SK-N-SH (cell line): ENCODE results near the gene PHF23.

ENCODE experiments used
- EP300 ChIP-seq, 2 experiments: IDR thresholded peaks; 2 replicates each; pipeline versions ENCODE4 v1.4.0 to v1.6.1; 2012; ENCODE audit warnings: borderline replicate concordance in 1 of 2, low read depth in 1 of 2, low read length in 1 of 2
- FOXM1 ChIP-seq: IDR thresholded peaks from 2 replicates; pipeline ENCODE4 v1.4.0; 2012; ENCODE audit warnings: low read depth, mild to moderate bottlenecking
- JUND ChIP-seq: IDR thresholded peaks from 2 replicates; pipeline ENCODE4 v1.4.0; 2012
- MXI1 ChIP-seq: IDR thresholded peaks from 2 replicates; pipeline ENCODE4 v1.6.1; 2012; ENCODE audit warnings: mild to moderate bottlenecking, low read depth, low read length, improper control_type of control experiment
- POLR2AphosphoS5 ChIP-seq: IDR thresholded peaks from 2 replicates; pipeline ENCODE4 v1.6.1; 2012; ENCODE audit warnings: low read depth, low read length
- RAD21 ChIP-seq: IDR thresholded peaks from 2 replicates; pipeline ENCODE4 v1.6.1; 2012; ENCODE audit warnings: mild to moderate bottlenecking, low read length
- RCOR1 ChIP-seq: fragments of 150-350 bp; IDR thresholded peaks from 2 replicates; pipeline ENCODE4 v1.6.1; 2017; ENCODE audit warnings: antibody characterized with exemption, low read length
- TAF1 ChIP-seq: IDR thresholded peaks from 2 replicates; pipeline ENCODE4 v1.6.1; 2012; ENCODE audit warnings: low read depth, mild to moderate bottlenecking, low read length, moderate library complexity, borderline replicate concordance
- TF ChIP-seq, protein P1 (sequence below): IDR thresholded peaks from 2 replicates; pipeline ENCODE4 v1.6.1; 2012; ENCODE audit warnings: mild to moderate bottlenecking, low read depth, low read length, moderate library complexity
- TF ChIP-seq, protein P2 (sequence below): fragments of 200-600 bp; sonication (generic); IDR thresholded peaks from 2 replicates; pipeline ENCODE4 v1.6.1; 2017; ENCODE audit warnings: antibody characterized with exemption, mild to moderate bottlenecking, moderate library complexity
- TF ChIP-seq, protein P3 (sequence below): IDR thresholded peaks from 2 replicates; pipeline ENCODE4 v1.4.0; 2012; ENCODE audit warnings: low read depth
- TF ChIP-seq, protein P4 (sequence below): IDR thresholded peaks from 2 replicates; pipeline ENCODE4 v1.4.0; 2012; ENCODE audit warnings: low read depth, borderline replicate concordance

DNA sequence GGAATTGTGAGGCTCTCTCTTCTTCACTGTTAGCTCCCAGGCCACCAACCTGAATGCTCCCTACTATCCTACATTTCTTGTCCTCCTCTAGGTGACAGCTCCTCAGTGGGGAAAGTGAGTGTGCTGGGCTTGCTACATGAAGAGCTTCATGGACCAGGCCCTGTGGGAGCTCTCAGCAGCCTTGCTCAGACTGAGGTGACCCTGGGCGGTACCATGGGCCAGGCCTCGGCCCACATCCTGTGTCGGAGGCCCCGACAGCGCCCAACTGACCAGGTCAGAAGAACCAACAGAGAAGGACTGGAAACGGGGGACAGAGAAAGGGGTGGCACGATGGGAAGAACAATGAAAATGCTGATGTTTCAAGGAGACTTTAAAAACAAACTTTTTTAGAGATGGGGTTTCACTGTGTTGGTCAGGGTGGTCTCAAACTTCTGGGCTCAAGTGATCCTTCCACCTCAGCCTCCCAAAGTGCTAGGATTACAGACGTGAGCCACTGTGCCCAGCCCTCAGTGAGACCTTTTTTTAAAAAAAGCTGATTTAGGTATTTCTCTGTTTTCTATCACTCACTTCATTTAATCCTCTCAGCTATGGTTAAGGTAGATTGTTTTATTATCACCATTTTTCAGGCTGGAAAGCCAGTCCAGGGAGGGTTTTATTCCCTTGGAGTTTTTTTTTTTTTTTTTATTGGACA is 17.7 kb upstream of the PHF23 start:
- TF ChIP-seq EP300 (IDR thresholded peaks at IDR 0.05; ENCODE audit: borderline replicate concordance in 1 of 2, low read depth in 1 of 2, low read length in 1 of 2) (no peak), RCOR1 (no peak), TAF1 (no peak), JUND (no peak), POLR2AphosphoS5 (no peak), FOXM1 (no peak), MXI1 (no peak), RAD21 (no peak)
- TF ChIP-seq, protein P1, sequence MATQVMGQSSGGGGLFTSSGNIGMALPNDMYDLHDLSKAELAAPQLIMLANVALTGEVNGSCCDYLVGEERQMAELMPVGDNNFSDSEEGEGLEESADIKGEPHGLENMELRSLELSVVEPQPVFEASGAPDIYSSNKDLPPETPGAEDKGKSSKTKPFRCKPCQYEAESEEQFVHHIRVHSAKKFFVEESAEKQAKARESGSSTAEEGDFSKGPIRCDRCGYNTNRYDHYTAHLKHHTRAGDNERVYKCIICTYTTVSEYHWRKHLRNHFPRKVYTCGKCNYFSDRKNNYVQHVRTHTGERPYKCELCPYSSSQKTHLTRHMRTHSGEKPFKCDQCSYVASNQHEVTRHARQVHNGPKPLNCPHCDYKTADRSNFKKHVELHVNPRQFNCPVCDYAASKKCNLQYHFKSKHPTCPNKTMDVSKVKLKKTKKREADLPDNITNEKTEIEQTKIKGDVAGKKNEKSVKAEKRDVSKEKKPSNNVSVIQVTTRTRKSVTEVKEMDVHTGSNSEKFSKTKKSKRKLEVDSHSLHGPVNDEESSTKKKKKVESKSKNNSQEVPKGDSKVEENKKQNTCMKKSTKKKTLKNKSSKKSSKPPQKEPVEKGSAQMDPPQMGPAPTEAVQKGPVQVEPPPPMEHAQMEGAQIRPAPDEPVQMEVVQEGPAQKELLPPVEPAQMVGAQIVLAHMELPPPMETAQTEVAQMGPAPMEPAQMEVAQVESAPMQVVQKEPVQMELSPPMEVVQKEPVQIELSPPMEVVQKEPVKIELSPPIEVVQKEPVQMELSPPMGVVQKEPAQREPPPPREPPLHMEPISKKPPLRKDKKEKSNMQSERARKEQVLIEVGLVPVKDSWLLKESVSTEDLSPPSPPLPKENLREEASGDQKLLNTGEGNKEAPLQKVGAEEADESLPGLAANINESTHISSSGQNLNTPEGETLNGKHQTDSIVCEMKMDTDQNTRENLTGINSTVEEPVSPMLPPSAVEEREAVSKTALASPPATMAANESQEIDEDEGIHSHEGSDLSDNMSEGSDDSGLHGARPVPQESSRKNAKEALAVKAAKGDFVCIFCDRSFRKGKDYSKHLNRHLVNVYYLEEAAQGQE = no peak
- TF ChIP-seq, protein P2, sequence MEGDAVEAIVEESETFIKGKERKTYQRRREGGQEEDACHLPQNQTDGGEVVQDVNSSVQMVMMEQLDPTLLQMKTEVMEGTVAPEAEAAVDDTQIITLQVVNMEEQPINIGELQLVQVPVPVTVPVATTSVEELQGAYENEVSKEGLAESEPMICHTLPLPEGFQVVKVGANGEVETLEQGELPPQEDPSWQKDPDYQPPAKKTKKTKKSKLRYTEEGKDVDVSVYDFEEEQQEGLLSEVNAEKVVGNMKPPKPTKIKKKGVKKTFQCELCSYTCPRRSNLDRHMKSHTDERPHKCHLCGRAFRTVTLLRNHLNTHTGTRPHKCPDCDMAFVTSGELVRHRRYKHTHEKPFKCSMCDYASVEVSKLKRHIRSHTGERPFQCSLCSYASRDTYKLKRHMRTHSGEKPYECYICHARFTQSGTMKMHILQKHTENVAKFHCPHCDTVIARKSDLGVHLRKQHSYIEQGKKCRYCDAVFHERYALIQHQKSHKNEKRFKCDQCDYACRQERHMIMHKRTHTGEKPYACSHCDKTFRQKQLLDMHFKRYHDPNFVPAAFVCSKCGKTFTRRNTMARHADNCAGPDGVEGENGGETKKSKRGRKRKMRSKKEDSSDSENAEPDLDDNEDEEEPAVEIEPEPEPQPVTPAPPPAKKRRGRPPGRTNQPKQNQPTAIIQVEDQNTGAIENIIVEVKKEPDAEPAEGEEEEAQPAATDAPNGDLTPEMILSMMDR = no peak
- TF ChIP-seq, protein P3, sequence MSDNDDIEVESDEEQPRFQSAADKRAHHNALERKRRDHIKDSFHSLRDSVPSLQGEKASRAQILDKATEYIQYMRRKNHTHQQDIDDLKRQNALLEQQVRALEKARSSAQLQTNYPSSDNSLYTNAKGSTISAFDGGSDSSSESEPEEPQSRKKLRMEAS = no peak
- TF ChIP-seq, protein P4, sequence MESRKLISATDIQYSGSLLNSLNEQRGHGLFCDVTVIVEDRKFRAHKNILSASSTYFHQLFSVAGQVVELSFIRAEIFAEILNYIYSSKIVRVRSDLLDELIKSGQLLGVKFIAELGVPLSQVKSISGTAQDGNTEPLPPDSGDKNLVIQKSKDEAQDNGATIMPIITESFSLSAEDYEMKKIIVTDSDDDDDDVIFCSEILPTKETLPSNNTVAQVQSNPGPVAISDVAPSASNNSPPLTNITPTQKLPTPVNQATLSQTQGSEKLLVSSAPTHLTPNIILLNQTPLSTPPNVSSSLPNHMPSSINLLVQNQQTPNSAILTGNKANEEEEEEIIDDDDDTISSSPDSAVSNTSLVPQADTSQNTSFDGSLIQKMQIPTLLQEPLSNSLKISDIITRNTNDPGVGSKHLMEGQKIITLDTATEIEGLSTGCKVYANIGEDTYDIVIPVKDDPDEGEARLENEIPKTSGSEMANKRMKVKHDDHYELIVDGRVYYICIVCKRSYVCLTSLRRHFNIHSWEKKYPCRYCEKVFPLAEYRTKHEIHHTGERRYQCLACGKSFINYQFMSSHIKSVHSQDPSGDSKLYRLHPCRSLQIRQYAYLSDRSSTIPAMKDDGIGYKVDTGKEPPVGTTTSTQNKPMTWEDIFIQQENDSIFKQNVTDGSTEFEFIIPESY = no peak
